ES-I3 (cell line): Measurements from ENCODE around the gene TWIST2.

ENCODE experiments used
- H3K36me3 ChIP-seq: 2 replicates; pipeline ENCODE4 v1.6.1; 2013; ENCODE audit warnings: mild to moderate bottlenecking, low read length, control low read depth, moderate library complexity; ENCODE audit not compliant: insufficient read depth
- H3K4me1 ChIP-seq: 2 replicates; pipeline ENCODE4 v1.6.1; 2013; ENCODE audit warnings: mild to moderate bottlenecking, control low read depth, low read length; ENCODE audit not compliant: insufficient read depth
- H3K9ac ChIP-seq: 2 replicates; pipeline ENCODE4 v1.6.1; 2013; ENCODE audit warnings: low read depth, mild to moderate bottlenecking, low read length, moderate library complexity
- H3K9me3 ChIP-seq: 2 replicates; pipeline ENCODE4 v1.6.1; 2013; ENCODE audit warnings: mild to moderate bottlenecking, low read length, moderate library complexity; ENCODE audit not compliant: control insufficient read depth, insufficient read depth

Gene TWIST2

GRCh38 chr2:238847841-238848690 is at the start of gene TWIST2:
TWIST2 (plus strand) TSS chr2:238848085; CDS start chr2:238848216, 131 bp downstream.
- Histone ChIP-seq H3K36me3 (no peaks in the 10 kb centered on the region), H3K9ac (peak within 1 kb of the TSS; percentile 83), H3K9me3 (no peaks in the 10 kb centered on the region), H3K4me1 (0 out of 2 replicates have a peak, but pooled peaks cover 4% of the 10 kb centered on the region)

DNA sequence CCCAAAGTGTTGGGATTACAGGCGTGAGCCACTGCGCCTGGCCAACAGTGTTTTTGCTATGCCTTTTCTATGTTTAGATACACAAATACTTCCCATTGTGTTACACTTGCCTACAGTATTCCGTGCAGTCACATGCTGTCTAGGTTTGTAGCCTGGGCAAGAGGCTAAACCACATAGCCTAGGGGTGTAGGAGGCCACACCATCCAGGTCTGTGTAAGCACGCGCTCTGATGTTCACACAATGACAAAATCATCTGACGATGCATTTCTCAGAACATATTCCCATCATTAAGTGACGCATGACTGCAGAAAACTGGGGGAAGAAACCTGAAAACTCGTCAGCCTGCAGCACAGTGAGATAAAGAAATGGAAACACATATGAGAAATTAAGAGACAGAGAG is 46.1 kb upstream of the TWIST2 start:
- Histone ChIP-seq H3K9me3 (no peaks in the 10 kb centered on the region), H3K36me3 (no peaks in the 10 kb centered on the region), H3K4me1 (no peaks in the 10 kb centered on the region), H3K9ac (no peak overlapping the region)

DNA sequence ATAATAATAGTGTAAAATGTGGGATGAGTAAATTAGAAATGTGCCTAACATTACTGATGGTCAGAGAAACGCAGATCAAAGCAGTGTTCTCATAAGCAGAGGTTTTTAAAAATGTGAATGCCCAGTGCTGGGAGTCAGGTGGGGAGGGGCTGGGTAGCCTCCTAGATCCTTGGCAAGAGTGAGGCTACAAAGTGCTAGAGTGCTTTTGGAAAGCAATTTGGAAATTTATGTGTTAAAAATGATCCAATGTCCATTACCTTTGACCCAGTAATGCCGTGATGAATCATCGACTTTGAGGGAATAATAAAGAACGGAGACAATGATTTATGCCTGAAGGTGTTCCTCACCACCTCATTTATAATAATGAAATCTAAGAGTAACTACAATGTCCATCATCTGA is 44.9 kb upstream of the TWIST2 start:
- no peak overlapping the region for H3K9ac ChIP-seq
- H3K9me3 ChIP-seq, result no peaks in the 10 kb centered on the region
- H3K36me3 ChIP-seq, result no peaks in the 10 kb centered on the region
- no peaks in the 10 kb centered on the region for H3K4me1 ChIP-seq

DNA sequence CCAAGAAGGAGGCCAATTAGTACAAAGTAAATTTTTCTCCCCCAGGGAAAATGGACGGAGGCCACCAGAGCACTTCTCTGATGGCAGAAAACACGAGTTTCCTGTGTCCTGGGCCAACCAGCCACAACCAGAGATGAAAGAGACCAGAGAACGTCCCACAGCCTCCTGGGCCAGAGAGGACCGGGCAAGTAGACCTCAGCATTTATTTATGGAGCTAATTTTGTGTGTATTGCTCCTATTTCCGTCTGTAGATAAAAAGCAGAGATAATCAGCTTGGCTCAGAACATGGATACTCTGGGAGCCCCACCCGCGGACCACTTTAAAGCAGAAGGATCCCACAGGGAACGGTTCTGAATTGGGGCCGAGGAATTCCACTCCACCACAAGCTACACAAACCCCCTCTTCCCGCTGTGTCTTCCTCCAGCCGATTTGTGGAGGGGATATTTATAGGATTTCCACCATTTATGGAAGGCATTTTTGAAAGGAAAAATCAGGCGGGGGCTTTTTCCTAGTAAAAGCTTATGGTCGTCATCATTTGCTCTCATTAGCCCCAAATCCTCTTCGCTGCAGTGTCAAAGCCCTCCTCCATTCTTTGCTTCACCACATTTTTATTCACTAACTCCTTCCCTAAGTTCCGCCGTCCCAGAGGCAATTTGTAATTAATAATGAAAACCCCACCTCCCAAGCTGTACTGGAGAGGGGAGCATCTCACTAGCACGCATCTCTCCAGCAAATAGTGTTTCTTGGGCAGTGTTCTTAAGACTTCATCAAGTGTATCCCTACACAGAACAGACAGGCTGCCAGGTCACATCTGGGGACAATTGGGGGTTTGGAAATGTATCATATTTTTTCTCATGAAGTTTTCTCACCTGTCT is 43.7 kb upstream of the TWIST2 start:
- Histone ChIP-seq H3K4me1 (no peaks in the 10 kb centered on the region), H3K36me3 (no peaks in the 10 kb centered on the region), H3K9ac (no peak overlapping the region), H3K9me3 (no peaks in the 10 kb centered on the region)

DNA sequence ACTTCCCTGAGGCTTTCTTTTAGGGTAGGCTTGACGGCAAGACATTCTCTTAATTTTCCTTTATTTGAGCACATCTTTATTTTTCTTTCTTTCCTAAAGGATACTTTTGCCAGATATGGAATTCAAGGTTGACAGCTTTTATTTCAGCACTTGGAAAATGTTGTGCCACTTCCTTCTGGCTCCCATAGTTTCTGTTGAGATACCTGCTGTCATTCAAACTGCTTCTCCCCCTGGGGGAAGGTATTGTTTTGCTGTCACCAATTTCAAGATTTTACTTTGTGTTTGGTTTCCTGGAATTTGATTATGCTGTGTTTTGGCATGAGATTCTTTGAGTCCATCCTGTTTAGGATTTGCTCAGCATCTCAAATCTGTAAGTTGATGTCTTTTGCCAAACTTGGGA is 39.1 kb upstream of the TWIST2 start:
- Histone ChIP-seq H3K36me3 (no peaks in the 10 kb centered on the region), H3K4me1 (no peaks in the 10 kb centered on the region), H3K9me3 (0 out of 2 replicates have a peak, but pooled peaks cover 2% of the 10 kb centered on the region), H3K9ac (no peak overlapping the region)

DNA sequence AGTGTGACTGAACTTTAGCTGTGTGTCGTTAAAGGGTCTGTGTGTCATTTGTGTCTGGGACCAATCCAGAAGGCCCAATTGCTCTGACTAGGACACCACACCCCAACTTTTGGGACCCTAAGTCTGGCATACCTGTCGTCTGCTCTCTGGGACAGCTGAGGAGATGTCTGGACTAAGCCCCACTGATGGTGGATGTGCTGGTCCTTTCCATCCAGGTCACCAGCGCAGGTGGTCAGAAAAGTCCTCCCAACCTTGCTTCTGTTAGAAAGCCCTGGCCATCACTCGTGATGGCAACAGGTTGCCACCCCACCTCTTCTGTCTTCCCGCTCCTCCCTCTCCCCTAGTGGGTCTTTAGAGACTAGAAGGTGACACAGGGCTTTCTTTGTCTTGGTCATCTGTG is 37.6 kb upstream of the TWIST2 start:
- no peaks in the 10 kb centered on the region for H3K36me3 ChIP-seq
- peaks cover 2% of the 10 kb centered on the region; the same call in 1 of the 2 replicates for H3K9me3 ChIP-seq
- H3K4me1 ChIP-seq, result no peaks in the 10 kb centered on the region
- no peak overlapping the region for H3K9ac ChIP-seq

- H3K4me1 ChIP-seq, result no peaks in the 10 kb centered on the region
These were observed 36.6 kb upstream of the TWIST2 start for GRCh38 chr2:238811293-238811692.

DNA sequence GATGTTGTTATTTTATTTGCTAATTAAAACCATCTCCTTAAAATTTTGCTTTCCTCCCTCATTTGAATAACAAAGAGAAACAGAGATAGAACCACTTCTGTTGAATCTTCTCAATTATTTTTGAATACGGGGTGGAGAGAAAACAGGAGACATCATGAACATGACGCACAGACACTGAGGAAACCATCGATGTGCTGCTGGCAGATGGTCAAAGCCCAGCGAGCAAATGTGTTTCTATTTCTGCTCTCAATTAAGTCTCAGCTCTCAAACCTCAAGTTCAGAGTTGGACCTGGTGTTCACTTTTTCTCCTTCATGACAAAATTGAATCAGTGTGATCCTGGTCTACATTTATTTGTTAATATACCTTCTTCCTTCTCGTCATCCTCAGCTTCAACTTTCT is 36.1 kb upstream of the TWIST2 start:
- Histone ChIP-seq H3K9me3 (peaks cover 2% of the 10 kb centered on the region; the same call in 1 of the 2 replicates), H3K9ac (no peak overlapping the region), H3K36me3 (no peaks in the 10 kb centered on the region), H3K4me1 (no peaks in the 10 kb centered on the region)

More at GRCh38 chr2:238811293-238811692, 36.6 kb upstream of the TWIST2 start:
- Histone ChIP-seq H3K9ac (no peak overlapping the region), H3K9me3 (peaks cover 2% of the 10 kb centered on the region; the same call in 1 of the 2 replicates), H3K36me3 (no peaks in the 10 kb centered on the region)

DNA sequence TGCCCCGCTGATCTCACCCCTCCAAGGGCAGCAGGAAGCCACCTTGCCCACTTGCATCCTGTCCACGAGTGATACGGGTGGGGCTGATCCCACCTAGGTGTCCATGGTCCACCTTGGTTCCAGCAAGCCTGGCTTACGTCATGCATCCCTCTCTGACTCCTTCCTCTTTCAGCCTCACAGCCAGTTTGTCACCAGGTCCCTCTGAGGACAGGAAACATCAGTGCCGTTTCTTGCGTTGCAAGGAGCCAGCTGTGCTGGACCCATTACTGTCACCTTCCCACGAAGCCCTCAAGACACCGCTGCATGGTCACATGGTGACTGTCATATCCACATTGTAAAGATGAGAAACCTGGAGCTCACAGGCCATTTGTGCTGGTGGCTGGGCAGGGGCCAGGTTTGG is 34.8 kb upstream of the TWIST2 start:
- peaks cover 2% of the 10 kb centered on the region; the same call in 1 of the 2 replicates for H3K9me3 ChIP-seq
- no peaks in the 10 kb centered on the region for H3K36me3 ChIP-seq
- no peak overlapping the region for H3K9ac ChIP-seq
- peaks cover 9% of the 10 kb centered on the region for H3K4me1 ChIP-seq

DNA sequence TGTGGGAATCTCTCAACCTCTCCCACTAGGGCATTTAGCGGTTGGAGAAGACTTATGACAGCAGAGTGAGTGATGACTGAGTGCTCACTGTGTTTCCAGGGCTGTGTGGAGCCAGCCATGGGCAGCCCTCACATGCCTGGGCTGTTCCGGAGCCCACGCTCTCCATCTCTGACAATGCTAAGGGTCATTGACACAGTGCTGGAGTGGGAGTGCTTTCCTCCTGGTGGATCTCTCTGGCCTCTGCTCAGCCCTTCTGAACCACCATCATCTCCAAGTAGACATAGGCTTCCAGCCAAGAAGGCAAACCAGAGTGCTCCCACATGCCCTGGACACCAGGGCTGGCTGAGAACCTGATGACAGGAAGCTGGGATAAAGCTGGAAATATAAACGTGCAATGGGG is 33.1 kb upstream of the TWIST2 start:
- H3K4me1 ChIP-seq, result peaks cover 9% of the 10 kb centered on the region
- H3K9ac ChIP-seq, result no peak overlapping the region
- H3K36me3 ChIP-seq, result no peaks in the 10 kb centered on the region
- H3K9me3 ChIP-seq, result no peaks in the 10 kb centered on the region; the same call in 1 of the 2 replicates

DNA sequence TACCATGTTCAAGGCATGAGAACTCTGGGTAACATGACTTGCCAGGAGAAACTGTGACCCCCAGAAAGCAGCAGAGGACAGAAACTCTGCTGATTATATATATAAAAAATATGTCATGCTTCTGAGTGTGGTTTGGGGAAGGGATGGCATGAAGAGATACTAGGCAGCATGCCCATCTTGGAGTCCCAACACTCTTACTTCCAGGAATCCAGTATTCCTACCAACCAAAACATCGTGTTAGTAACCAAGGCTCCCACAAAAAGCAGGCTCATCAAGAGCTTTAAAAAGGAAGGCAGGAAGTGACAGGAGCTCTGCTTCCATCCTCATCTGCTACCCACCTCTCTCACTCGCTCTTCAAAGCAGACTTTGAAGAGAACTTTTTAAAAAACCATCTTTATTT is 31.6 kb upstream of the TWIST2 start:
- no peaks in the 10 kb centered on the region; the same call in 1 of the 2 replicates for H3K9me3 ChIP-seq
- no peak overlapping the region for H3K9ac ChIP-seq
- H3K36me3 ChIP-seq, result no peaks in the 10 kb centered on the region
- H3K4me1 ChIP-seq, result peaks cover 9% of the 10 kb centered on the region

DNA sequence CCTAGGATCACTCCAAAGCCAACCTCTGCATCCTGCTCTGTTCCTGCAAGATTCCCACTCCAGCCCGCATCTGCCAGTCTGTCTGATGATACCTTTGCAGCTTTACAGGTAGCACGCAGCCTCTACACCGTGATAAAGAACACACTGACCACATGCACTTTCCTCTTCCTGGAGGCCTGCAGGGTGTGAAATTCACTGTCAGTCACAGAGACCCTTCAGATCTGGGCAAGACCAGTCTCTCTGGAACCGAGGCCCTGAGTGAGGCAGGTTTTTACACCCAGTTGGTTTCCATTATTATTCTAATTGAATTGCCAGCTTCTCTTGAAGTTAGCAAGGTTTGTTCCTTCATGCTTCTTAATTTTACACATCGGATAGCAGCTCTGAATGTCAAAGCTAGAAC is 30.5 kb upstream of the TWIST2 start:
- no peak overlapping the region for H3K9ac ChIP-seq
- H3K36me3 ChIP-seq, result no peaks in the 10 kb centered on the region
- no peaks in the 10 kb centered on the region; the same call in 1 of the 2 replicates for H3K9me3 ChIP-seq
- peaks cover 9% of the 10 kb centered on the region for H3K4me1 ChIP-seq

DNA sequence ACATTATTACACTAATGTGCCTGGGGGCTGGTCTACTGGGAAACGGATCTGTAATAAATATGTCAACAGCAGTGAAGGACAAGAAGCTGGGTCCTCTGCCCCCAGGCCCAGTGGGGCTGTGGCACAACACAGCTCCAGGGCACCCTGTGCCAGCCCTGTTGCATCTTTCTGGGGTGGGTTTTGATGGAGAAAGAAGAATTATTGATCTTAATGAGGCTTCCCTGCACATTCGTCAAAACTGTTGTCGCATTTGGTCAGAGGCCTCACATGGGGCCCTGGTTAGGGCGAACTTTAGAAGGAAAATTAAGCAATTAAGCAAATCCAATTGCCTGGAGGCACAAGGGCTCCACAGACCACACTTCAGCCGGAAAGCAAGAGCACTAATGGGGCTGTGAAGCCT is 30.0 kb upstream of the TWIST2 start:
- H3K9me3 ChIP-seq, result no peaks in the 10 kb centered on the region; the same call in 1 of the 2 replicates
- H3K9ac ChIP-seq, result no peak overlapping the region
- peaks cover 9% of the 10 kb centered on the region for H3K4me1 ChIP-seq

GRCh38 chr2:238818561-238818960 is 29.3 kb upstream of the TWIST2 start:
- H3K9ac ChIP-seq, result no peak overlapping the region
- H3K4me1 ChIP-seq, result peaks cover 9% of the 10 kb centered on the region
- H3K9me3 ChIP-seq, result no peaks in the 10 kb centered on the region; the same call in 1 of the 2 replicates

More for the DNA sequence above, 30.0 kb upstream of the TWIST2 start:
- no peaks in the 10 kb centered on the region for H3K36me3 ChIP-seq

More at GRCh38 chr2:238818561-238818960, 29.3 kb upstream of the TWIST2 start:
- H3K36me3 ChIP-seq, result no peaks in the 10 kb centered on the region
